ENCODE data around the gene GNL1.

DNA sequence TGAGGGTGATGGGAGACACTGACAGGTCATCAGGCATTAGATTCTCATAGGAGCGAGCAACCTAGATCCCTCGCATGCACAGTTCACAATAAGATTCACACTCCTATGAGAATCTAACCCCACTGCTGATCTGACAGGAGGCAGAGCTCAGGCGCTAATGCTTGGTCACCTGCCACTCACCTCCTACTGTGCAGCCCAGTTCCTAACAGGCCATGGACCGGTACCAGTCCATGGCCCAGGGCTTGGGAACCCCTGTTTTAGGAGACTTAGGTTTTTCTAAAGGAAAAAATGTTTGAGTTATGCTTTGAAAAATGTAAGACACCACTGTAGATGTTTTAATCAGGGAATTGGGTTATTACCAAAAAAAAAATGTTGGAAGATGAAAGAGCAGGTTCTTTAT is 60.3 kb downstream of the GNL1 start:
- TF ChIP-seq GATA2 (IDR thresholded peaks at IDR 0.05; ENCODE audit: low read depth, low read length) (no peak), GATA3 (IDR thresholded peaks at IDR 0.05; ENCODE audit: low read depth, low read length) (no peak)
